NCI-H446 (cell line): ENCODE measurements around the gene SEH1L.
"Not testable (repeated sequence)": the region's sequence is repeated elsewhere in the genome, so short reads cannot be mapped to it uniquely, and the experiment has no call there.

Experiments
- DNase-seq, 2 experiments: peaks; one replicate each; lab custom pipeline; 2025; lab: John Stamatoyannopoulos, UW

The SEH1L gene

GRCh38 chr18:12995952-12996477 lies 48.2 kb downstream of the SEH1L start:
- DNase-seq = no peak

- DNase-seq = no peak
Observed at GRCh38 chr18:12996661-12997292, 49.0 kb downstream of the SEH1L start.

GRCh38 chr18:12997330-12997729 lies 49.5 kb downstream of the SEH1L start:
- not testable (repeated sequence) for DNase-seq

- no peak for DNase-seq
Observed at GRCh38 chr18:12998332-12999060, 50.7 kb downstream of the SEH1L start.

- DNase-seq = no peak
Observed at GRCh38 chr18:13003466-13003896, 55.7 kb downstream of the SEH1L start.

- no peak for DNase-seq
Observed at GRCh38 chr18:13004396-13004795, 56.6 kb downstream of the SEH1L start.

GRCh38 chr18:13005289-13005688 lies 57.5 kb downstream of the SEH1L start:
- no peak for DNase-seq

GRCh38 chr18:13006531-13007247 lies 58.9 kb downstream of the SEH1L start:
- DNase-seq = no peak

- no peak for DNase-seq
Observed at GRCh38 chr18:13007248-13007560, 59.4 kb downstream of the SEH1L start.

GRCh38 chr18:13011719-13012118 lies 63.9 kb downstream of the SEH1L start:
- no peak for DNase-seq

- no peak for DNase-seq
Observed at GRCh38 chr18:13014232-13014631, 66.4 kb downstream of the SEH1L start.

- no peak for DNase-seq
Observed at GRCh38 chr18:13014818-13015217, 67.0 kb downstream of the SEH1L start.

- DNase-seq = no peak
Observed at GRCh38 chr18:13017247-13017875, 69.5 kb downstream of the SEH1L start.

GRCh38 chr18:13018374-13018773 lies 70.6 kb downstream of the SEH1L start:
- DNase-seq = no peak

- DNase-seq = no peak
Observed at GRCh38 chr18:13019301-13019700, 71.5 kb downstream of the SEH1L start.

GRCh38 chr18:13022644-13023043 lies 74.8 kb downstream of the SEH1L start:
- DNase-seq = no peak

GRCh38 chr18:13025233-13025632 lies 77.4 kb downstream of the SEH1L start:
- no peak for DNase-seq

- no peak for DNase-seq
Observed at GRCh38 chr18:13026583-13027270, 78.9 kb downstream of the SEH1L start.

- DNase-seq = no peak
Observed at GRCh38 chr18:13028869-13029268, 81.1 kb downstream of the SEH1L start.

GRCh38 chr18:13032173-13032572 lies 84.4 kb downstream of the SEH1L start:
- no peak for DNase-seq

GRCh38 chr18:13035249-13035914 lies 87.6 kb downstream of the SEH1L start:
- DNase-seq = no peak
